Non-pigmented ciliary epithelial cell (primary cell): ENCODE results near the gene DTWD2.
"Not testable (repeated sequence)": the region's sequence is repeated elsewhere in the genome, so short reads cannot be mapped to it uniquely, and the experiment has no call there.

Experiments
- DNase-seq: peaks from one replicate; pipeline ENCODE4 v3.0.0-alpha.2; 2010; ENCODE audit warnings: low read depth

The DTWD2 gene

GRCh38 chr5:118996098-118996497, 7.8 kb upstream of the DTWD2 start:
- no peak for DNase-seq

- DNase-seq: no peak
Measured at GRCh38 chr5:118994595-118994994, 6.2 kb upstream of the DTWD2 start.

DNA sequence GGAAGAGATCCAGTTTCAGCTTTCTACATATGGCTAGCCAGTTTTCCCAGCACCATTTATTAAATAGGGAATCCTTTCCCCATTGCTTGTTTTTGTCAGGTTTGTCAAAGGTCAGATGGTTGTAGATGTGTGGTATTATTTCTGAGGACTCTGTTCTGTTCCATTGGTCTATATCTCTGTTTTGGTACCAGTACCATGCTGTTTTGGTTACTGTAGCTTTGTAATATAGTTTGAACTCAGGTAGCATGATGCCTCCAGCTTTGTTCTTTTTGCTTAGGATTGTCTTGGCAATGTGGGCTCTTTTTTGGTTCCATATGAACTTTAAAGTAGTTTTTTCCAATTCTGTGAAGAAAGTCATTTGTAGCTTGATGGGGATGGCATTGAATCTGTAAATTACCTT, 4.8 kb upstream of the DTWD2 start:
- DNase-seq: not testable (repeated sequence)

DNA sequence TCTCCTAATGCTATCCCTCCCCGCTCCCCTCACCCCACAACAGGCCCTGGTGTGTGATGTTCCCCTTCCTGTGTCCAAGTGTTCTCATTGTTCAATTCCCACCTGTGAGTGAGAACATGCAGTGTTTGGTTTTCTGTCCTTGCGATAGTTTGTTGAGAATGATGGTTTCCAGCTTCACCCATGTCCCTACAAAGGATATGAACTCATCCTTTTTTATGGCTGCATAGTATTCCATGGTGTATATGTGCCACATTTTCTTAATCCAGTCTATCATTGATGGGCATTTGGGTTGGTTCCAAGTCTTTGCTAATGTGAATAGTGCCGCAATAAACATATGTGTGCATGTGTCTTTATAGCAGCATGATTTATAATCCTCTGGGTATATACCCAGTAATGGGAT, 3.7 kb upstream of the DTWD2 start:
- DNase-seq: not testable (repeated sequence)

DNA sequence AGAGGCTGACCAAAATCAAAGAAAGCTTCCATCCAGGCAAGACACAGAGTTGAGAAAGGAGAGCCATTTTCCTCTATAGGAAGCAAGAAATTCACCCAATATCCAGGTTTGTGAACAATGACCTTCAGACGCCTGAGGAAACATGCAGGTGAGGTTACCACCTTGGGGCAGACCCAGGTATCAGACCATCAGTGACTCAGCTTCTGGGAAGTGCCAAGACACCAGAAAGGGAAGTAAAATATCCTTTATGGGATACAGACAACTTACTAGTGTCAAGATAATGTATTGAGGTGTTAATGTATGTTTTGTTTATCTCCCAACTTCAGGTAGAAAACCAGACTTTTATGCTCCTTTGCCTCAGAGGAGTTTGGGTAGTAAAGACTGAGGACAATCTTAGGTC, 2.2 kb upstream of the DTWD2 start:
- DNase-seq: no peak

DNA sequence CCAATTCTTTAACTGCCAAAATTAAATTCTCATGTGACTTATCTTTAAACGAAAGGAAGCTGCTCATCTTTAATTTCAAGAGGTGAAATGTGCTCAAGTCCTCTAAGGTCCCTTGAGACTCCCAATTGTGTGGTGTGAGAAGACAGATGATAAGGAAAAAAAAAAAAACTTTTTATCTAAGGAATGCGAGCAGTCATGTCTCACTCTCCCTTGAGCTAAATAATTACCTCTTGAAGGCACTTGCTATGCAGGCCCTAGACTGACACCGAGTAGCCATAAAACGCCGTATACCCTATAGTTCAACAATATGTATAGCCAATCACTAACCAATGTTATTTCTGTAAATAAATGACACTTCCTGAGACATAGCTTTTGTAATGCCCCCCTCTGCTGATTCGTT, 1.5 kb upstream of the DTWD2 start:
- DNase-seq: no peak

GRCh38 chr5:118988866-118989180, 476 bp upstream of the DTWD2 start:
- DNase-seq: no peak

- DNase-seq: peak; percentile 26
Measured at GRCh38 chr5:118984602-118985001, 3.7 kb downstream of the DTWD2 start.

DNA sequence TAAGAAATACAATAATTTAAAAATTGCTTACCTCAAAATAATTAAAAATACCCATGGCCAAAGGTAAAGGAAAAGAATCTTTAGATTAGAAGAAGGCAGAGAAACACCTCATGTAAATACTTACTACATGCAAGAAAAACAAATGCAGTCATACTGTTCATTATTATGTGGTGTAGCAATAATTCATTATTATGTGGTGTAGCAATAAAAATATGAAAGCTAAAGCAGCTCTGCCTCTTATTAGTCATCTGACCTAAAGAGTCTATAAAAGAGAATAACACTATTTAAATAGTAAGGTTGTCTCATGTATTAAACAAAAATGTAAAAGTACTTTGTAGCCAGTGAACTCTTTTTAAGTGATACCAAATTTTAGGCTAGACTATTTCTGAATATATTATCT, 6.6 kb downstream of the DTWD2 start:
- no peak for DNase-seq

GRCh38 chr5:118980438-118980837, 7.9 kb downstream of the DTWD2 start:
- DNase-seq: no peak

- no peak for DNase-seq
Measured at GRCh38 chr5:118980017-118980416, 8.3 kb downstream of the DTWD2 start.

- DNase-seq: not testable (repeated sequence)
Measured at GRCh38 chr5:118973779-118974445, 14.4 kb downstream of the DTWD2 start.

GRCh38 chr5:118968925-118969375, 19.4 kb downstream of the DTWD2 start:
- DNase-seq: no peak

GRCh38 chr5:118968406-118968911, 19.9 kb downstream of the DTWD2 start:
- no peak for DNase-seq

GRCh38 chr5:118967059-118967508, 21.3 kb downstream of the DTWD2 start:
- DNase-seq: no peak

- no peak for DNase-seq
Measured at GRCh38 chr5:118965890-118966289, 22.5 kb downstream of the DTWD2 start.

DNA sequence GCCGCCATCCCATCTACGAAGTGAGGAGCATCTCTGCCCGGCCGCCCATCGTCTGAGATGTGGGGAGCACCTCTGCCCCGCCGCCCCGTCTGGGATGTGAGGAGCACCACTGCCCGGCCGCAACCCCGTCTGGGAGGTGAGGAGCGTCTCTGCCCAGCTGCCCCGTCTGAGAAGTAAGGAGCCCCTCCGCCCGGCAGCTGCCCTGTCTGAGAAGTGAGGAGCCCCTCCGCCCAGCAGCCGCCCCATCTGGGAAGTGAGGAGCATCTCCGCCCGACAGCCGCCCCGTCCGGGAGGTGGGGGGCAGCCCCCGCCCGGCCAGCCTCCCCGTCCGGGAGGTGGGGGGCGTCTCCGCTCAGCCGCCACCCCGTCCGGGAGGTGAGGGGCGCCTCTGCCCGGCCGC, 23.4 kb downstream of the DTWD2 start:
- not testable (repeated sequence) for DNase-seq

DNA sequence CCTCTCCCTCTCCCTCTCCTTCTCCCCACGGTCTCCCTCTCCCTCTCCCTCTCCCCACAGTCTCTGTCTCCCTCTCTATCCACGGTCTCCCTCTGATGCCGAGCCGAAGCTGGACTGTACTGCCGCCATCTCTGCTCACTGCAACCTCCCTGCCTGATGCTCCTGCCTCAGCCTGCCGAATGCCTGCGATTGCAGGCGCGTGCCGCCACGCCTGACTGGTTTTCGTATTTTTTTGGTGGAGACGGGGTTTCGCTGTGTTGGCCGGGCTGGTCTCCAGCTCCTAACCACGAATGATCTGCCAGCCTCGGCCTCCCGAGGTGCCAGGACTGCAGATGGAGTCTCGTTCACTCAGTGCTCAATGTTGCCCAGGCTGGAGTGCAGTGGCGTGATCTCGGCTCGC, 24.0 kb downstream of the DTWD2 start:
- DNase-seq: not testable (repeated sequence)

GRCh38 chr5:118963169-118963568, 25.2 kb downstream of the DTWD2 start:
- DNase-seq: no peak

DNA sequence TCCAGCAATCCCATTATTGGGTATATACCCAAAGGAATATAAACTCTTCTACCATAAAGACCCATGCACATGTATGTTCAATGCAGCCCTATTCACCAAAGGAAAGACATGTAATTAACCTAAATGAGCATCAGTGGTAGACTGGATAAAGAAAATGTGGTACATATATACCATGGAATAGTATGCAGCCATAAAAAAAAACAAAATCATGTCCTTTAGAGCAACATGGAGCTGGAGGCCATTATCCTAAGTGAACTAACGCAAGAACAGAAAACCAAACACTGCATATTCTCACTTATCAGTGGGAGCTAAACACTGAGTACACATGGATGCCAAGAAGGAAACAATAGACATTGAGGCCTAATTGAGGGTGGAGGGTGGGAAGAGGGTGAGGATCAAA, 27.8 kb downstream of the DTWD2 start:
- DNase-seq: no peak

- no peak for DNase-seq
Measured at GRCh38 chr5:118956727-118957126, 31.6 kb downstream of the DTWD2 start.

- DNase-seq: no peak
Measured at GRCh38 chr5:118953652-118954005, 34.7 kb downstream of the DTWD2 start.

- DNase-seq: no peak
Measured at GRCh38 chr5:118952992-118953651, 35.2 kb downstream of the DTWD2 start.

- DNase-seq: not testable (repeated sequence)
Measured at GRCh38 chr5:118952306-118952705, 36.0 kb downstream of the DTWD2 start.
